Esophagus squamous epithelium (tissue), 4 donors: ENCODE results near the gene IFT43.

Experiments
- CTCF ChIP-seq, 6 experiments: fragments of 450-650 bp in 4 of 6; fragments of 200-600 bp in 2 of 6; sonication (generic) in 2 of 6; IDR thresholded peaks; one replicate each; pipeline ENCODE4 v1.5.1; 2016 to 2019; ENCODE audit warnings: antibody characterized with exemption in 6 of 6, mild to moderate bottlenecking in 4 of 6, moderate library complexity in 4 of 6
- POLR2A ChIP-seq, 4 donors: fragments of 450-650 bp; IDR thresholded peaks; one replicate each; pipeline ENCODE4 v1.6.1; 2017; ENCODE audit warnings: antibody characterized with exemption in 4 of 4, mild to moderate bottlenecking in 4 of 4, moderate library complexity in 3 of 4

GRCh38 chr14:75968456-75968855 lies 17.1 kb upstream of the IFT43 start:
- no peak for TF ChIP-seq POLR2A (IDR thresholded peaks at IDR 0.05)
- no peak for TF ChIP-seq CTCF (IDR thresholded peaks at IDR 0.05)
